Vagina (tissue), 2 donors: ENCODE data around the gene TRIM52.

ENCODE experiments used
- POLR2AphosphoS5 ChIP-seq, 2 donors: sonication (generic); formaldehyde crosslinking; IDR thresholded peaks; one replicate each; pipeline ENCODE4 v1.9.0; 2017; ENCODE audit warnings: antibody characterized with exemption in 2 of 2, mild to moderate bottlenecking in 2 of 2, low read depth in 1 of 2; ENCODE audit not compliant: insufficient read depth in 1 of 2
- TF ChIP-seq, protein P1 (sequence below), 3 experiments: fragments of 450-650 bp in 2 of 3; fragments of 200-600 bp in 1 of 3; sonication (generic) in 1 of 3; IDR thresholded peaks; one replicate each; pipeline ENCODE4 v1.5.1; 2017 to 2019; ENCODE audit warnings: antibody characterized with exemption in 3 of 3, mild to moderate bottlenecking in 2 of 3, moderate library complexity in 2 of 3

GRCh38 chr5:181258576-181258975 is 2.4 kb downstream of the TRIM52 start:
- TF ChIP-seq, protein P1, sequence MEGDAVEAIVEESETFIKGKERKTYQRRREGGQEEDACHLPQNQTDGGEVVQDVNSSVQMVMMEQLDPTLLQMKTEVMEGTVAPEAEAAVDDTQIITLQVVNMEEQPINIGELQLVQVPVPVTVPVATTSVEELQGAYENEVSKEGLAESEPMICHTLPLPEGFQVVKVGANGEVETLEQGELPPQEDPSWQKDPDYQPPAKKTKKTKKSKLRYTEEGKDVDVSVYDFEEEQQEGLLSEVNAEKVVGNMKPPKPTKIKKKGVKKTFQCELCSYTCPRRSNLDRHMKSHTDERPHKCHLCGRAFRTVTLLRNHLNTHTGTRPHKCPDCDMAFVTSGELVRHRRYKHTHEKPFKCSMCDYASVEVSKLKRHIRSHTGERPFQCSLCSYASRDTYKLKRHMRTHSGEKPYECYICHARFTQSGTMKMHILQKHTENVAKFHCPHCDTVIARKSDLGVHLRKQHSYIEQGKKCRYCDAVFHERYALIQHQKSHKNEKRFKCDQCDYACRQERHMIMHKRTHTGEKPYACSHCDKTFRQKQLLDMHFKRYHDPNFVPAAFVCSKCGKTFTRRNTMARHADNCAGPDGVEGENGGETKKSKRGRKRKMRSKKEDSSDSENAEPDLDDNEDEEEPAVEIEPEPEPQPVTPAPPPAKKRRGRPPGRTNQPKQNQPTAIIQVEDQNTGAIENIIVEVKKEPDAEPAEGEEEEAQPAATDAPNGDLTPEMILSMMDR (IDR thresholded peaks at IDR 0.05) = no peak
- no peak for TF ChIP-seq POLR2AphosphoS5 (IDR thresholded peaks at IDR 0.05; ENCODE audit: insufficient read depth in 1 of 2, low read depth in 1 of 2)
